GM23338 (cell line): Measurements from ENCODE around the gene EFS.

Experiments used
- CREB1 ChIP-seq: fragments of 250-450 bp; sonication (Bioruptor Pico); IDR thresholded peaks from 2 replicates; pipeline ENCODE4 v1.5.0; 2020; ENCODE audit warnings: low read depth, mild to moderate bottlenecking, moderate library complexity
- EZH2 ChIP-seq: fragments of 200-600 bp; sonication (generic); IDR thresholded peaks from one replicate; pipeline ENCODE4 v1.8.0; 2017; ENCODE audit warnings: antibody characterized with exemption, mild to moderate bottlenecking, low read depth; ENCODE audit not compliant: unreplicated experiment

GRCh38 chr14:23379366-23380196 lies 14.6 kb upstream of the EFS start:
- TF ChIP-seq CREB1 (CRISPR knock-in tag) (no peak), EZH2 (no peak)
